ENCODE measurements around the gene PARP12. TPM values are rescaled to one million over a fixed set of nuclear protein-coding genes. Genes with fewer than 3 reads are reported as not detected.

Gene PARP12
- total and polyA plus RNA-seq, 9 of the 15 experiments (the other 6 are each of a cell fraction or from before 2014, with no cell fraction given) = 4.6 to 40.4 (median 23.5) TPM

DNA sequence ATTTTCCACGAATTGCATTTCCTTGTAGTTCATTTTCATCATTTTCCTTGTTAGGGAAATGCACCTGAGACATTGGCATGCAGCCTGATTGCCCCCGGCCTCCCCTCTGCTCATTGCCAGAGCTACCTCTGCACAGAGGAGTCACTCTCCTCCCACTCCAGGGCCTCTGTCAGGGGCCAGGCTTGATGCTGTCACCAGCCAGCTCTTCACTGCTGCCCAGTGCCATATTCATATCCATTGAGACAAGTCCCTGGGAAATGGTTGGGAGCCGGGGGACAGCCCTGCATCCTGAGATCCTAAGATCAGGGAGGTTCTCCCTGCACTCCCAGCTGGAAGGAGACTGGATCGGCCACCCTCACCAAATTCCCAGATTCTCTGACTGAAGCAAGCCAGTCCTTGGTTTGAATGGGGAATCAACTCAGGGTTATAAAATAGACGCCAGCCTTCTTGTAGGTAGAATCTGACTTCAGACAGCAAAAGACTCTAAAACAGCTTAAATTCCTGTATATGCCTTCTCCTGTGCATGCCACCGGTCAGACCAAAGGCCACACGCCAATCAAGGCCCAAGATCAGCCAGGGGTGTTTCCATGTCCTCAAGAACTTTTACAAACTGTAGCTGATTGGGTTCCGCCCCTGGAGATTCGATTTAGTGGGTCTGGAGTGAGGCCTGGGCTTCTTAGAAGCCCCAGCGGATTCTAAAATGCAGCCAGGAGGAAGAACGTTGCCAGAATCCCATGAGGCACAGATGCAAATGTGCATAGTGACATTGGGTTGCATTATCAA, 86.5 kb downstream of the PARP12 start:
- DNase-seq (ENCODE audit: extremely low read depth in 1 of 4, low spot score in 3 of 4) (peak; percentile 61 to 68 (median 64)), FAIRE-seq (no peak), ATAC-seq (peak; percentile 61)
- ChIA-PET POLR2A (interaction anchor here (0.5 to 5.8 kb wide), 26 partner anchors 12 to 1720 kb away, joined by 3 to 76 read pairs (median 4); no protein-coding TSS in a partner anchor), CTCF (ENCODE audit: low intra/inter-chr PET ratio) (no interaction called here)
- H3K9me3 ChIP-seq (replicated peaks; ENCODE audit: control insufficient read depth, insufficient read depth, low read depth, low read length) = peaks cover 2% of the 10 kb centered on the region; the same call in 1 of the 2 replicates
- H3K9me1 ChIP-seq (ENCODE audit: control insufficient read depth, insufficient read depth, low read length) = peaks cover 3% of the 10 kb centered on the region
- intact Hi-C loops (cut with micrococcal nuclease) = loop anchor here (2.0 kb wide), 2 partner anchors 59 to 73 kb away; no protein-coding TSS in a partner anchor
- H2AFZ ChIP-seq (ENCODE audit: low read depth, low read length) = peak overlapping the region; percentile 98
- peak overlapping the region; percentile 54 for H3K27ac ChIP-seq (ENCODE audit: extremely low read depth, low read depth, low read length)
- in situ Hi-C loops (cut with MboI) = no loop called here
- WGBS (ENCODE audit: insufficient coverage, low coverage, missing lambda C conversion rate) = 27% methylated on average over 11 of the region's 11 CpGs
- H3K4me3 ChIP-seq = peak overlapping the region; percentile 46
- H3K9ac ChIP-seq (ENCODE audit: insufficient read depth in 1 of 2, low read depth in 2 of 2, low read length in 2 of 2) = peak overlapping the region; percentile 56 to 75
- H3K27me3 ChIP-seq (ENCODE audit: control insufficient read depth in 2 of 2, insufficient read depth in 2 of 2, low read length in 2 of 2) = no peaks in the 10 kb centered on the region
- peaks cover 8 to 28% of the 10 kb centered on the region in 2 experiments; a peak in 4 of 5 replicates for H3K4me1 ChIP-seq (replicated peaks in 1 of 2; ENCODE audit: control insufficient read depth in 2 of 2, insufficient read depth in 2 of 2, low read length in 2 of 2)
- H4K20me1 ChIP-seq (replicated peaks; ENCODE audit: control insufficient read depth, insufficient read depth, low read length) = peaks cover 4% of the 10 kb centered on the region; the same call in 1 of the 2 replicates
- peak overlapping the region; percentile 83 for H3K4me2 ChIP-seq (ENCODE audit: insufficient read depth, low read length)
- peaks cover 38% of the 10 kb centered on the region for H3K79me2 ChIP-seq (ENCODE audit: control insufficient read depth, insufficient read depth, low read length)
- H3K36me3 ChIP-seq (ENCODE audit: control insufficient read depth, insufficient read depth, low read length) = peaks cover 26% of the 10 kb centered on the region
- no TSS peak for BruUV-seq (replicated peaks)
- TF ChIP-seq, protein P1, sequence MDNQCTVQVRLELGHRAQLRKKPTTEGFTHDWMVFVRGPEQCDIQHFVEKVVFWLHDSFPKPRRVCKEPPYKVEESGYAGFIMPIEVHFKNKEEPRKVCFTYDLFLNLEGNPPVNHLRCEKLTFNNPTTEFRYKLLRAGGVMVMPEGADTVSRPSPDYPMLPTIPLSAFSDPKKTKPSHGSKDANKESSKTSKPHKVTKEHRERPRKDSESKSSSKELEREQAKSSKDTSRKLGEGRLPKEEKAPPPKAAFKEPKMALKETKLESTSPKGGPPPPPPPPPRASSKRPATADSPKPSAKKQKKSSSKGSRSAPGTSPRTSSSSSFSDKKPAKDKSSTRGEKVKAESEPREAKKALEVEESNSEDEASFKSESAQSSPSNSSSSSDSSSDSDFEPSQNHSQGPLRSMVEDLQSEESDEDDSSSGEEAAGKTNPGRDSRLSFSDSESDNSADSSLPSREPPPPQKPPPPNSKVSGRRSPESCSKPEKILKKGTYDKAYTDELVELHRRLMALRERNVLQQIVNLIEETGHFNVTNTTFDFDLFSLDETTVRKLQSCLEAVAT (IDR thresholded peaks at IDR 0.05) = 0 out of 4 replicates have a peak, but pooled peaks of 1 of the 2 experiments have one; percentile 30
- TF ChIP-seq GTF2A2 (tag; IDR thresholded peaks at IDR 0.05) (0 out of 2 replicates have a peak, but pooled peaks have one; percentile 3), ZBTB17 (CRISPR knock-in tag; IDR thresholded peaks at IDR 0.05) (peak; percentile 90), JUN (IDR thresholded peaks at IDR 0.05; ENCODE audit: borderline replicate concordance, low read depth, low read length) (no peak), JUN (CRISPR knock-in tag; IDR thresholded peaks at IDR 0.05; ENCODE audit: borderline replicate concordance) (0 out of 2 replicates have a peak, but pooled peaks have one; percentile 51), SMARCE1 (IDR thresholded peaks at IDR 0.05) (no peak), PURB (CRISPR knock-in tag; IDR thresholded peaks at IDR 0.05; ENCODE audit: low read depth) (peak; percentile 72; the same call in 1 of the 2 replicates)
- TF ChIP-seq, protein P2, sequence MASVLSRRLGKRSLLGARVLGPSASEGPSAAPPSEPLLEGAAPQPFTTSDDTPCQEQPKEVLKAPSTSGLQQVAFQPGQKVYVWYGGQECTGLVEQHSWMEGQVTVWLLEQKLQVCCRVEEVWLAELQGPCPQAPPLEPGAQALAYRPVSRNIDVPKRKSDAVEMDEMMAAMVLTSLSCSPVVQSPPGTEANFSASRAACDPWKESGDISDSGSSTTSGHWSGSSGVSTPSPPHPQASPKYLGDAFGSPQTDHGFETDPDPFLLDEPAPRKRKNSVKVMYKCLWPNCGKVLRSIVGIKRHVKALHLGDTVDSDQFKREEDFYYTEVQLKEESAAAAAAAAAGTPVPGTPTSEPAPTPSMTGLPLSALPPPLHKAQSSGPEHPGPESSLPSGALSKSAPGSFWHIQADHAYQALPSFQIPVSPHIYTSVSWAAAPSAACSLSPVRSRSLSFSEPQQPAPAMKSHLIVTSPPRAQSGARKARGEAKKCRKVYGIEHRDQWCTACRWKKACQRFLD (CRISPR knock-in tag; IDR thresholded peaks at IDR 0.05) = peak; percentile 49; the same call in 1 of the 2 replicates
- TF ChIP-seq, protein P3, sequence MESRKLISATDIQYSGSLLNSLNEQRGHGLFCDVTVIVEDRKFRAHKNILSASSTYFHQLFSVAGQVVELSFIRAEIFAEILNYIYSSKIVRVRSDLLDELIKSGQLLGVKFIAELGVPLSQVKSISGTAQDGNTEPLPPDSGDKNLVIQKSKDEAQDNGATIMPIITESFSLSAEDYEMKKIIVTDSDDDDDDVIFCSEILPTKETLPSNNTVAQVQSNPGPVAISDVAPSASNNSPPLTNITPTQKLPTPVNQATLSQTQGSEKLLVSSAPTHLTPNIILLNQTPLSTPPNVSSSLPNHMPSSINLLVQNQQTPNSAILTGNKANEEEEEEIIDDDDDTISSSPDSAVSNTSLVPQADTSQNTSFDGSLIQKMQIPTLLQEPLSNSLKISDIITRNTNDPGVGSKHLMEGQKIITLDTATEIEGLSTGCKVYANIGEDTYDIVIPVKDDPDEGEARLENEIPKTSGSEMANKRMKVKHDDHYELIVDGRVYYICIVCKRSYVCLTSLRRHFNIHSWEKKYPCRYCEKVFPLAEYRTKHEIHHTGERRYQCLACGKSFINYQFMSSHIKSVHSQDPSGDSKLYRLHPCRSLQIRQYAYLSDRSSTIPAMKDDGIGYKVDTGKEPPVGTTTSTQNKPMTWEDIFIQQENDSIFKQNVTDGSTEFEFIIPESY (CRISPR knock-in tag; IDR thresholded peaks at IDR 0.05) = 0 out of 2 replicates have a peak, but pooled peaks have one; percentile 5
- TF ChIP-seq, protein P4, sequence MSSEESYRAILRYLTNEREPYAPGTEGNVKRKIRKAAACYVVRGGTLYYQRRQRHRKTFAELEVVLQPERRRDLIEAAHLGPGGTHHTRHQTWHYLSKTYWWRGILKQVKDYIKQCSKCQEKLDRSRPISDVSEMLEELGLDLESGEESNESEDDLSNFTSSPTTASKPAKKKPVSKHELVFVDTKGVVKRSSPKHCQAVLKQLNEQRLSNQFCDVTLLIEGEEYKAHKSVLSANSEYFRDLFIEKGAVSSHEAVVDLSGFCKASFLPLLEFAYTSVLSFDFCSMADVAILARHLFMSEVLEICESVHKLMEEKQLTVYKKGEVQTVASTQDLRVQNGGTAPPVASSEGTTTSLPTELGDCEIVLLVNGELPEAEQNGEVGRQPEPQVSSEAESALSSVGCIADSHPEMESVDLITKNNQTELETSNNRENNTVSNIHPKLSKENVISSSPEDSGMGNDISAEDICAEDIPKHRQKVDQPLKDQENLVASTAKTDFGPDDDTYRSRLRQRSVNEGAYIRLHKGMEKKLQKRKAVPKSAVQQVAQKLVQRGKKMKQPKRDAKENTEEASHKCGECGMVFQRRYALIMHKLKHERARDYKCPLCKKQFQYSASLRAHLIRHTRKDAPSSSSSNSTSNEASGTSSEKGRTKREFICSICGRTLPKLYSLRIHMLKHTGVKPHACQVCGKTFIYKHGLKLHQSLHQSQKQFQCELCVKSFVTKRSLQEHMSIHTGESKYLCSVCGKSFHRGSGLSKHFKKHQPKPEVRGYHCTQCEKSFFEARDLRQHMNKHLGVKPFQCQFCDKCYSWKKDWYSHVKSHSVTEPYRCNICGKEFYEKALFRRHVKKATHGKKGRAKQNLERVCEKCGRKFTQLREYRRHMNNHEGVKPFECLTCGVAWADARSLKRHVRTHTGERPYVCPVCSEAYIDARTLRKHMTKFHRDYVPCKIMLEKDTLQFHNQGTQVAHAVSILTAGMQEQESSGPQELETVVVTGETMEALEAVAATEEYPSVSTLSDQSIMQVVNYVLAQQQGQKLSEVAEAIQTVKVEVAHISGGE (CRISPR knock-in tag; IDR thresholded peaks at IDR 0.05) = peak in 1 of 3 experiments; percentile 10; a peak in 1 of 6 replicates

Data from K562 (cell line).